ENCODE data around the gene LSM7. TPM values are rescaled to one million over a fixed set of nuclear protein-coding genes. Genes with fewer than 3 reads are reported as not detected.

The LSM7 gene
- polyA plus RNA-seq, 1 experiment: 165 TPM

DNA sequence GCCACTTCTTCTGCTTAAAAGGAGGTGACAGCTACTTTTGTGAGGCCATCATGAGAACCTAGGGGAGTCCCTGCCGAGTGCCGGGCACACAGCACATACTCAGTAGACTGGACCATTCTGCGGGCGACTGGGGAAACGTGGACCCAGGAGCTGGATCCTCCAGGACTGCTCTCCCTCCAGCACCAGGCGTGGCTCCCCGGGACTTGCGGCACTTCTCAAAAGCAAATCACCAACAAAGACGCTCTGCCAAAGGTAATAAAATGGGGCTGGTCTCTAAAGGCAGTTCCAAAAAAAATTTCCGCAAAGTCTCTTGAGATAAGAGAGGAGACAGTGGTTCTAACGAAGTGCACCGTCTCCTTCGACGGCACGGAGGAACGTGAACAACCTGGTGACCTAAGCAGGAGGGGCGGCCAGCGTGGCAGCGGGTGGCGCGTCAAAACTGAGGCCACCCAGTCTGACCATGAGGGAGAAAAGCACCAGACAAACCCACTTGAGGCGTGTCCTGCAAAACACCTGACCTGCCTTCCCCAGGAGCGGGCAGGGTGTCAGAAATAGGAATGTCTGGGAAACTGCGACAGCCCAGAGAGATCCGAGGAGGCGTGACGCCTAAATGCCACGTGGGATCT is 30.3 kb upstream of the LSM7 start:
- TF ChIP-seq, protein P1, sequence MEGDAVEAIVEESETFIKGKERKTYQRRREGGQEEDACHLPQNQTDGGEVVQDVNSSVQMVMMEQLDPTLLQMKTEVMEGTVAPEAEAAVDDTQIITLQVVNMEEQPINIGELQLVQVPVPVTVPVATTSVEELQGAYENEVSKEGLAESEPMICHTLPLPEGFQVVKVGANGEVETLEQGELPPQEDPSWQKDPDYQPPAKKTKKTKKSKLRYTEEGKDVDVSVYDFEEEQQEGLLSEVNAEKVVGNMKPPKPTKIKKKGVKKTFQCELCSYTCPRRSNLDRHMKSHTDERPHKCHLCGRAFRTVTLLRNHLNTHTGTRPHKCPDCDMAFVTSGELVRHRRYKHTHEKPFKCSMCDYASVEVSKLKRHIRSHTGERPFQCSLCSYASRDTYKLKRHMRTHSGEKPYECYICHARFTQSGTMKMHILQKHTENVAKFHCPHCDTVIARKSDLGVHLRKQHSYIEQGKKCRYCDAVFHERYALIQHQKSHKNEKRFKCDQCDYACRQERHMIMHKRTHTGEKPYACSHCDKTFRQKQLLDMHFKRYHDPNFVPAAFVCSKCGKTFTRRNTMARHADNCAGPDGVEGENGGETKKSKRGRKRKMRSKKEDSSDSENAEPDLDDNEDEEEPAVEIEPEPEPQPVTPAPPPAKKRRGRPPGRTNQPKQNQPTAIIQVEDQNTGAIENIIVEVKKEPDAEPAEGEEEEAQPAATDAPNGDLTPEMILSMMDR (IDR thresholded peaks at IDR 0.05; ENCODE audit: insufficient read depth, low read depth, low read length): no peak
- DNase-seq (ENCODE audit: low read depth): no peak
- H3K36me3 ChIP-seq (ENCODE audit: control insufficient read depth, insufficient read depth, low read length): peaks cover 3% of the 10 kb centered on the region; the same call in 1 of the 2 replicates
- no peak overlapping the region for H3K4me3 ChIP-seq (ENCODE audit: low read depth, low read length)
- ChIA-PET POLR2A (no interaction called here), CTCF (no interaction called here)
- H3K27me3 ChIP-seq (ENCODE audit: control insufficient read depth, insufficient read depth, low read length): peaks cover 12% of the 10 kb centered on the region

DNA sequence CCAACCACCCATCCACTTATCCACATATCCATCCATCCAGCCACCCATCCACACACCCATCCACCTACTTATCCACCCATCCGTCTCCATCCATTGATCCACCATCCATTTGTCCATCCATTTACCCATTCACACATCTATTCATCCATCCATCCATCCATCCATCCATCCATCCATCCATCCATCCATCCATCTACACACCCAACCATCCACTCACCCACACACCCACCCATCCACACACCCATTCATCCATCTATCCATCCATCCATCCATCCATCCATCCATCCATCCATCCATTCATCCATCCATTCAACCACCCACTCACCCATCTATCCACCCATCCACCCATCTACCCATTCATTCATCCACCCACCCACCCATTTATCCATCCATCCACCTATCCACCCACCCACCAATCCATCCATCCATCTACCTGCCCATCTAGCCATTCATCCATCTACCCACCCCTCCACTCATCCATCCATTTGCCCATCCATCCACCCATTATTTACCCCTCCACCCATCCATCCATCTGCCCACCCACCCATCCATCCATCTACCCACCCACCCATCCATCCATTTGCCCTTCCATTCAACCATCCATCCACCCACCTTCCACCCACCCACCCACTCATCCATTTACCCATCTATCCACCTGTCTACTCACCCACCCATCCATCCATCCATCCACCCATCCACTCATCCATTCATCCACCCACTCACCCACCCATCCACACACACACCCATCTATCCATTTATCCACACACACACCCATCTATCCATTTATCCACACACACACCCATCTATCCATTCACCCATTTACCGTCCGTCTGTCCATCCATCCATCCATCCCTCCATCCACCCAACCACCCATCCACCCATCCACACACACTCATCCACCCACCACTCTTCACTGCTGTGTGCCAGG is 29.2 kb upstream of the LSM7 start:
- H3K36me3 ChIP-seq (ENCODE audit: control insufficient read depth, insufficient read depth, low read length): peaks cover 10% of the 10 kb centered on the region
- TF ChIP-seq, protein P1 (IDR thresholded peaks at IDR 0.05; ENCODE audit: insufficient read depth, low read depth, low read length): no peak
- DNase-seq (ENCODE audit: low read depth): no peak
- CTCF ChIA-PET: no interaction called here
- no peak overlapping the region for H3K4me3 ChIP-seq (ENCODE audit: low read depth, low read length)
- H3K27me3 ChIP-seq (ENCODE audit: control insufficient read depth, insufficient read depth, low read length): peaks cover 9% of the 10 kb centered on the region
- POLR2A ChIA-PET: no interaction called here

- ChIA-PET CTCF (no interaction called here), POLR2A (no interaction called here)
- Histone ChIP-seq H3K36me3 (ENCODE audit: control insufficient read depth, insufficient read depth, low read length) (peaks cover 10% of the 10 kb centered on the region), H3K27me3 (ENCODE audit: control insufficient read depth, insufficient read depth, low read length) (peaks cover 9% of the 10 kb centered on the region), H3K4me3 (ENCODE audit: low read depth, low read length) (no peak overlapping the region)
- TF ChIP-seq, protein P1 (IDR thresholded peaks at IDR 0.05; ENCODE audit: insufficient read depth, low read depth, low read length): no peak
- DNase-seq (ENCODE audit: low read depth): no peak
These were observed 27.8 kb upstream of the LSM7 start for GRCh38 chr19:2356036-2356646.

DNA sequence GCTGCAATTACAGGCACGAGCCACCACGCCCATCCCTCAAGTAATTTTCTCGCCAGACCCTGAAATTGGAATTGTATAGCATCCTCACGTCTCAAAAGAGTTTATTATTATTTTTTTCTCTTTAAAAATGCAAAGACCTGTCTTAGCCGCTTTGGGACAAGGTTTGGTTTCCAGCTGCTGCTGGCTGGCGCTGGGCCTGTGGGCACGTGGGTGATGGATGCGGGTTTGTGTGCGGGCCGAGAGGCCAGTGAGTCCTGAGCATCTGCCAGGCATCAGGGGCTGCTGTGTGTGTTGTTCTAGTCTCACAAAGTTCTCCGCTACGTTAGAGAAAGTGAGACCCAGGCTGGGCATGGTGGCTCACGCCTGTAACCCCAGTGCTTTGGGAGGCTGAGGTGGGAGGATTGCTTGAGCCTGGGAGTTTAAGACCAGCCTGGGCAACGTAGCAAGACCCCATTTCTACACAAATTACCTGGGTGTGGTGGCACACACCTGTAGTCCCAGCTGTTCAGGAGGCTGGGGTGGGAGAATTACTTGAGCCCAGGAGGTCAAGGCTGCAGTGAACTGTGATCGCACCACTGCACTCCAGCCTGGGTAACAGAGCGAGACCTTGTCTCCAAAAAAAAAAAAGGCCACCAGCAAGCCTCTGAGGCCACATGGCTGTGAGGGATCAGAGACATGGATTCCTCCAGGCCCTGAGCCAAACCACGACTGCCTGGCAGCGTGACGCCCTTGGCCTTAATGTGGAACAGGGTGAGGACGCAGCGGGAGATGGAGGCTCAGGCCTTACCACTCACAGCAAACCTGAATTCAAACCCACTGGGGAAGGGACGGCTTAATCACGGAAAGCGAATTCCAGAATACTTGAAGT is 27.0 kb upstream of the LSM7 start:
- H3K27me3 ChIP-seq (ENCODE audit: control insufficient read depth, insufficient read depth, low read length): peaks cover 7% of the 10 kb centered on the region
- H3K36me3 ChIP-seq (ENCODE audit: control insufficient read depth, insufficient read depth, low read length): peaks cover 12% of the 10 kb centered on the region
- POLR2A ChIA-PET: no interaction called here
- TF ChIP-seq, protein P1 (IDR thresholded peaks at IDR 0.05; ENCODE audit: insufficient read depth, low read depth, low read length): no peak
- CTCF ChIA-PET: interaction anchor here (0.5 to 1.7 kb wide), 3 partner anchors 14 to 64 kb away, joined by 3 read pairs; no protein-coding TSS in a partner anchor
- no peak for DNase-seq (ENCODE audit: low read depth)
- H3K4me3 ChIP-seq (ENCODE audit: low read depth, low read length): no peak overlapping the region
